GM21447 (cell line): ENCODE data around the gene SETBP1.
A peak's percentile ranks its signal among the peaks of the same experiment; 100 is the strongest.

Source experiments
- ATAC-seq: cut with Tn5 transposase; IDR thresholded peaks from one replicate; pipeline ENCODE4 v1.9.1; 2021; ENCODE audit not compliant: unreplicated experiment

Gene SETBP1

GRCh38 chr18:44754567-44754966, 73.9 kb downstream of the SETBP1 start:
- ATAC-seq, result no peak

GRCh38 chr18:44758861-44759631, 78.4 kb downstream of the SETBP1 start:
- ATAC-seq, result peak; percentile 95

- ATAC-seq, result peak; percentile 58
Observed at GRCh38 chr18:44759925-44760342, 79.2 kb downstream of the SETBP1 start.

- no peak for ATAC-seq
Observed at GRCh38 chr18:44761812-44762211, 81.1 kb downstream of the SETBP1 start.

- ATAC-seq, result no peak
Observed at GRCh38 chr18:44763327-44763726, 82.6 kb downstream of the SETBP1 start.

GRCh38 chr18:44764863-44765262, 84.2 kb downstream of the SETBP1 start:
- ATAC-seq, result no peak

- no peak for ATAC-seq
Observed at GRCh38 chr18:44765456-44765855, 84.8 kb downstream of the SETBP1 start.

GRCh38 chr18:44766450-44766849, 85.8 kb downstream of the SETBP1 start:
- ATAC-seq, result no peak

- ATAC-seq, result no peak
Observed at GRCh38 chr18:44767807-44768206, 87.1 kb downstream of the SETBP1 start.

- no peak for ATAC-seq
Observed at GRCh38 chr18:44770641-44771040, 90.0 kb downstream of the SETBP1 start.

GRCh38 chr18:44771572-44771955, 90.9 kb downstream of the SETBP1 start:
- no peak for ATAC-seq

GRCh38 chr18:44771956-44772917, 91.5 kb downstream of the SETBP1 start:
- no peak for ATAC-seq

GRCh38 chr18:44773640-44774155, 93.0 kb downstream of the SETBP1 start:
- ATAC-seq, result no peak

GRCh38 chr18:44774191-44774590, 93.5 kb downstream of the SETBP1 start:
- no peak for ATAC-seq

GRCh38 chr18:44777457-44778192, 96.9 kb downstream of the SETBP1 start:
- ATAC-seq, result no peak

- ATAC-seq, result no peak
Observed at GRCh38 chr18:44778788-44779187, 98.1 kb downstream of the SETBP1 start.

GRCh38 chr18:44779753-44780292, 99.1 kb downstream of the SETBP1 start:
- ATAC-seq, result no peak

GRCh38 chr18:44781886-44782285, 101.2 kb downstream of the SETBP1 start:
- no peak for ATAC-seq

- no peak for ATAC-seq
Observed at GRCh38 chr18:44782617-44783016, 101.9 kb downstream of the SETBP1 start.

- ATAC-seq, result no peak
Observed at GRCh38 chr18:44783371-44783770, 102.7 kb downstream of the SETBP1 start.

- ATAC-seq, result peak; percentile 20
Observed at GRCh38 chr18:44786257-44786656, 105.6 kb downstream of the SETBP1 start.
